Lower lobe of right lung (tissue), 2 donors: ENCODE measurements around the gene MOCS3. TPM values are rescaled to one million over a fixed set of nuclear protein-coding genes. Genes with fewer than 3 reads are reported as not detected.

Experiments
- ATAC-seq, 2 donors: fragments of 200-7000 bp; cut with Tn5 transposase; one replicate each; pipeline ENCODE4 v1.9.1; 2020 to 2022; ENCODE audit warnings: mild to moderate bottlenecking in 2 of 2, moderate library complexity in 2 of 2
- DNase-seq: peaks from one replicate; pipeline ENCODE4 v3.0.0-alpha.2; 2020
- H3K27ac ChIP-seq: fragments of 200-600 bp; one replicate; pipeline ENCODE4 v1.8.0; 2022
- H3K27me3 ChIP-seq: fragments of 200-600 bp; one replicate; pipeline ENCODE4 v1.8.0; 2022; ENCODE audit warnings: low read depth
- H3K36me3 ChIP-seq: fragments of 200-600 bp; one replicate; pipeline ENCODE4 v1.8.0; 2022; ENCODE audit warnings: mild to moderate bottlenecking
- H3K4me1 ChIP-seq: fragments of 200-600 bp; one replicate; pipeline ENCODE4 v1.8.0; 2022
- H3K4me3 ChIP-seq: fragments of 200-600 bp; one replicate; pipeline ENCODE4 v1.8.0; 2022; ENCODE audit warnings: mild to moderate bottlenecking
- H3K9me3 ChIP-seq: fragments of 200-600 bp; one replicate; pipeline ENCODE4 v1.8.0; 2022
- intact Hi-C: fragments of 100-400 bp; cut with DNase I; formaldehyde crosslinking; loops from one replicate; pipeline ENCODE4 v1.11.0; 2022
- total RNA-seq: library from RNA; stranded (reverse); fragmentation: NEBNext Ultra II Directional; extraction: Animal tissue kit (Norgen Biotek cat#: 25700); gene quantifications from one replicate; pipeline ENCODE4 v1.2.1, GENCODE V29; 2021
- TF ChIP-seq, protein P1 (sequence below): fragments of 200-600 bp; IDR thresholded peaks from one replicate; pipeline ENCODE4 v1.8.0; 2022; ENCODE audit warnings: antibody characterized with exemption, mild to moderate bottlenecking
- donor health status: DM: no; HTN: yes; CAD: no; lungs with severe emphysema.

The MOCS3 gene
- total RNA-seq, 1 donor from 2014 or later = 4.7 TPM

DNA sequence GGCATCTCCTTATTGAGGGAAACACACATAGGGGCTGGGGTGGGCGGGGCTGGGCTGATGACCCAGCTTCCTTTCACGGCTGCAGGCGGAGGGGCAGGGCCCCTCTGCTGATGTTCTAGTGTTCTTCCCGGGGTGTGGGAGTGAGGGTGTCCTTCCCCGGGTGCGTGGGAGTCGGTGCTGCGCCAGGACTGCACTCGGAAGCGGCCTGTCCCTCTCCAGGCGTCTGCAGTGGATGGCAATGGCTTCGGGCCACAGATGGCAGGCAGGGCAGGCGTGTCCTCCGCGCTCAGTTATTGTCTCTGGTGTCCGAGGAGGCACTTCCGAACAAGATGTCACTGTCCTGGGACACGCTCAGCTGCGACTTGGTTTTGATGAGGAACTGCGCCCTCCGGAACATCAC, 45.1 kb downstream of the MOCS3 start:
- H3K27me3 ChIP-seq = peaks cover 11% of the 10 kb centered on the region
- H3K9me3 ChIP-seq = no peaks in the 10 kb centered on the region
- intact Hi-C loops = no loop called here
- H3K36me3 ChIP-seq = no peaks in the 10 kb centered on the region
- ATAC-seq = no peak
- H3K4me3 ChIP-seq = no peak overlapping the region
- DNase-seq = no peak
- TF ChIP-seq, protein P1, sequence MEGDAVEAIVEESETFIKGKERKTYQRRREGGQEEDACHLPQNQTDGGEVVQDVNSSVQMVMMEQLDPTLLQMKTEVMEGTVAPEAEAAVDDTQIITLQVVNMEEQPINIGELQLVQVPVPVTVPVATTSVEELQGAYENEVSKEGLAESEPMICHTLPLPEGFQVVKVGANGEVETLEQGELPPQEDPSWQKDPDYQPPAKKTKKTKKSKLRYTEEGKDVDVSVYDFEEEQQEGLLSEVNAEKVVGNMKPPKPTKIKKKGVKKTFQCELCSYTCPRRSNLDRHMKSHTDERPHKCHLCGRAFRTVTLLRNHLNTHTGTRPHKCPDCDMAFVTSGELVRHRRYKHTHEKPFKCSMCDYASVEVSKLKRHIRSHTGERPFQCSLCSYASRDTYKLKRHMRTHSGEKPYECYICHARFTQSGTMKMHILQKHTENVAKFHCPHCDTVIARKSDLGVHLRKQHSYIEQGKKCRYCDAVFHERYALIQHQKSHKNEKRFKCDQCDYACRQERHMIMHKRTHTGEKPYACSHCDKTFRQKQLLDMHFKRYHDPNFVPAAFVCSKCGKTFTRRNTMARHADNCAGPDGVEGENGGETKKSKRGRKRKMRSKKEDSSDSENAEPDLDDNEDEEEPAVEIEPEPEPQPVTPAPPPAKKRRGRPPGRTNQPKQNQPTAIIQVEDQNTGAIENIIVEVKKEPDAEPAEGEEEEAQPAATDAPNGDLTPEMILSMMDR = no peak
- H3K4me1 ChIP-seq = no peaks in the 10 kb centered on the region
- H3K27ac ChIP-seq = no peak overlapping the region

DNA sequence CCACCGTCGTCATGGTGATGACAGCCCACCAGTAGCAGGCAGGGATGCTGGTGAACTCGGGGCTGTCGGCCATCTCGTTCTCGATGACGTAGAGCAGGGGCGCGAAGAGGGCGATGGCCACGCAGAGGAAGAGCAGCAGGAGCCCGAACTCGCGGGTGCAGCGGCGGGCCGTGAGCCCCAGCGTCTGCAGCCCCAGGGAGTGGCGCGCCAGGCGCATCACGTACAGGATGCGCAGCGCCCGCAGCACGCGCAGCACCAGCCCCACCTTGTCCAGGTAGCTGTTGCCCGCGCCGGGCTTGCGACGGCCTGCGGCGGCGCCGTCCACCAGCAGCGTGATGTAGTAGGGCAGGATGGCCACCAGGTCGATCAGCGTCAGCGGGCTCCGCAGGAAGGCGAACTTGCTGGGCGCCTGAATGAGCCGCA, 45.7 kb downstream of the MOCS3 start:
- intact Hi-C loops = no loop called here

DNA sequence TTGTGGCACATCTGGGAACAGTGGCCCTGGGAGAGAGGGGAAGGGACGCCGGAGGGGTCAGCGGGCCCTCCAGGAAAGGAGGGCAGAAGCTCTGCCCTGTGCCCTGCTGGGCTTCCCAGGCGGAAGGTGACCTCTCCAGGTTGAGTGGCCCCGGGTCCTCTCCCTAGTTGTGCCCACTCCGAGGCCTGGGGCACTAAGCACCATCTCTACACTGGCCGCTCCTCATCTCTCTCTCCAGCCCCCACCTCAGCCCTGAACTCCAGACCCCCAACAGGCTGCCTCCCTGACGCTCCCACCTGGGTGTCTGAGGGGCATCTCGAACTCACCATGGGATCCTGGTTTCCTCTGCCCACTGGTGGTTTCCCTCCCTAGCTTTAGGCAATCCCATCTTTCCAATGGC, 46.2 kb downstream of the MOCS3 start:
- intact Hi-C loops = no loop called here
- no peaks in the 10 kb centered on the region for H3K36me3 ChIP-seq

More for the DNA sequence above, 45.7 kb downstream of the MOCS3 start:
- H3K36me3 ChIP-seq = no peaks in the 10 kb centered on the region
- TF ChIP-seq, protein P1 = no peak
- no peak for DNase-seq
- H3K27me3 ChIP-seq = peaks cover 6% of the 10 kb centered on the region
- no peak overlapping the region for H3K27ac ChIP-seq
- H3K4me3 ChIP-seq = no peak overlapping the region
- no peaks in the 10 kb centered on the region for H3K9me3 ChIP-seq
- ATAC-seq = no peak
- H3K4me1 ChIP-seq = no peaks in the 10 kb centered on the region

DNA sequence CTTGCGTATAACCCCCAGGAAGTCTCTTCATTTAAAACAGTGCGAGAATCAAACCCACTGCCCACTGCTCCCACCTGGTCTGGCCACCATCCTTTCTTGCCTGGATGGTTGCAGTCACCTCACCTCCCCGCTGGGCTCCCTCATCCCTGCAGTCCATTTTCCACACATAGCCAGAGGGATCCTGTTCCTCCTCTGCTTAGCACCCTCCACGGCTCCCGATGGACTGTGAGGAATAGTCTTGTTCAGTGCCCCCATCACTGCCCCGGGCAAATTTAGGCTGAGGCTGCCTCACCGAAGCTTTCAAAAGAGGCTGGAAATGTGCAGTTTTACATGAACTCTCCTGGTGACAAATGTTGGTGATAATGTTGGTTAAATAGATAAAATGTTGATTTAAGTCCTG, 46.6 kb downstream of the MOCS3 start:
- no peaks in the 10 kb centered on the region for H3K9me3 ChIP-seq
- no peak overlapping the region for H3K4me3 ChIP-seq
- peaks cover 5% of the 10 kb centered on the region for H3K27me3 ChIP-seq
- ATAC-seq (no peak), DNase-seq (no peak)
- H3K27ac ChIP-seq = no peak overlapping the region
- no peaks in the 10 kb centered on the region for H3K36me3 ChIP-seq
- TF ChIP-seq, protein P1 = no peak
- no peaks in the 10 kb centered on the region for H3K4me1 ChIP-seq
- intact Hi-C loops = no loop called here

More for the DNA sequence above, 46.2 kb downstream of the MOCS3 start:
- Histone ChIP-seq H3K27me3 (peaks cover 5% of the 10 kb centered on the region), H3K27ac (no peak overlapping the region), H3K4me3 (no peak overlapping the region), H3K9me3 (no peaks in the 10 kb centered on the region), H3K4me1 (no peaks in the 10 kb centered on the region)
- DNase-seq (no peak), ATAC-seq (no peak)
- TF ChIP-seq, protein P1 = no peak

DNA sequence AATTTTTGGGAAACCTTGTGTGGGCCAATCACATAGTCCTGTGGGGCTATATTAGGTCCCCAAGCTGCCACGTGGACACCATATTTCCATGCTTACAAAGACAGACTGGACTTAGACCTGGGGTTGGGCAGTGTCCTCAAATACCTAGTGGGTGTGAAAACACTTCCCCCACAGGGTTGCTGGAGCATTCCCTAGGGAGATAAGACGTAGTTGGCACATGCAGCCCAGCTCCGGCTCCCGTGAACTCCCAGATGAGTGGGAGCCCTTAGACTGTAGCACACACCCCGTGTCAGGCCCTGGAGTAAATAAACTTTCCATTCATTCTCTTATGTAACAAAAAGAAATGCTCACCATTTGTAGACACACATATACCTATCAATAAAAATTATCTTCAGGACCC, 50.1 kb downstream of the MOCS3 start:
- H3K4me3 ChIP-seq = no peak overlapping the region
- no peak overlapping the region for H3K27ac ChIP-seq
- H3K27me3 ChIP-seq = peaks cover 9% of the 10 kb centered on the region
- no peaks in the 10 kb centered on the region for H3K36me3 ChIP-seq
- H3K4me1 ChIP-seq = no peaks in the 10 kb centered on the region
- intact Hi-C loops = no loop called here
- ATAC-seq = no peak
- no peak for DNase-seq
- no peaks in the 10 kb centered on the region for H3K9me3 ChIP-seq
- TF ChIP-seq, protein P1 = no peak
